HepG2 (cell line): ENCODE measurements around the gene U2SURP. TPM values are rescaled to one million over a fixed set of nuclear protein-coding genes. Genes with fewer than 3 reads are reported as not detected.

Experiments used
- ATAC-seq: fragments of 200-7000 bp; cut with Tn5 transposase; 3 replicates; pipeline ENCODE4 v1.9.1; 2020; ENCODE audit warnings: mild to moderate bottlenecking, moderate library complexity
- BruUV-seq: library from RNA; stranded (reverse); fragments of 400-500 nt; replicated peaks from 2 replicates; lab custom pipeline; 2021; lab: Mats Ljungman, UMichigan
- CTCF ChIA-PET: fragments of 300-600 bp; formaldehyde crosslinking; extraction: SDS; loops from one replicate; lab custom pipeline; 2021; ENCODE audit warnings: low total read pairs, inconsistent platforms, low intra/inter-chr PET ratio; lab: Yijun Ruan, JAX
- POLR2A ChIA-PET: fragments of 350-600 bp; sonication (Branson Sonifier 250); formaldehyde crosslinking; loops from one replicate; lab custom pipeline; 2020; ENCODE audit warnings: antibody characterized with exemption, inconsistent platforms; lab: Yijun Ruan, JAX
- DNase-seq: peaks from one replicate; pipeline ENCODE4 v3.0.0-alpha.2; 2015; ENCODE audit warnings: low spot score
- FAIRE-seq: peaks from 3 replicates; lab custom pipeline; 2011; peaks lifted over from hg19 to GRCh38; lab: Jason Lieb, UNC
- H2AFZ ChIP-seq: one replicate; pipeline ENCODE4 v1.6.1; 2011; ENCODE audit warnings: low read length, inconsistent platforms
- H3K27ac ChIP-seq: fragments of 300-600 bp; 3 replicates; pipeline ENCODE4 v1.8.0; 2011; ENCODE audit warnings: mixed run types, mild to moderate bottlenecking, mixed read lengths, low read length, inconsistent platforms; ENCODE audit not compliant: insufficient read depth; ENCODE audit errors: extremely low read length
- H3K27me3 ChIP-seq, 2 experiments: fragments of 200-600 bp in 1 of 2; 2 replicates in 1 of 2; 3 replicates in 1 of 2; pipeline versions ENCODE4 v1.6.0 to v1.8.0; 2011; ENCODE audit warnings: low read length in 2 of 2, mild to moderate bottlenecking in 2 of 2, moderate library complexity in 2 of 2, inconsistent platforms in 1 of 2; ENCODE audit not compliant: insufficient read depth in 2 of 2, control insufficient read depth in 1 of 2
- H3K36me3 ChIP-seq, 2 experiments: fragments of 200-600 bp in 1 of 2; replicated peaks in 1 of 2; 2 replicates in 1 of 2; 3 replicates in 1 of 2; pipeline versions ENCODE4 v1.5.1 to v1.8.0; 2011; ENCODE audit warnings: low read length in 2 of 2, inconsistent platforms in 1 of 2; ENCODE audit not compliant: insufficient read depth in 2 of 2, control insufficient read depth in 1 of 2
- H3K4me1 ChIP-seq: 2 replicates; pipeline ENCODE4 v1.5.1; 2012; ENCODE audit warnings: low read length, inconsistent platforms; ENCODE audit not compliant: insufficient read depth
- H3K4me2 ChIP-seq: 2 replicates; pipeline ENCODE4 v1.6.0; 2011; ENCODE audit warnings: low read depth, low read length, inconsistent platforms
- H3K4me3 ChIP-seq, 3 experiments: fragments of 200-600 bp in 1 of 3; sonication (generic), shearing (Covaris generic) in 1 of 3; replicated peaks in 1 of 3; 2 replicates each; pipeline ENCODE4 v1.5.1; 2011 to 2016; ENCODE audit warnings: low read length in 3 of 3, inconsistent platforms in 2 of 3, low read depth in 2 of 3, mild to moderate bottlenecking in 2 of 3, control low read depth in 1 of 3, mixed read lengths in 1 of 3; ENCODE audit not compliant: insufficient read depth in 1 of 3
- H3K79me2 ChIP-seq: one replicate; pipeline ENCODE4 v1.6.1; 2011; ENCODE audit warnings: low read length, inconsistent platforms; ENCODE audit not compliant: insufficient read depth
- H3K9ac ChIP-seq: 2 replicates; pipeline ENCODE4 v1.6.0; 2011; ENCODE audit warnings: mild to moderate bottlenecking, low read depth, low read length, inconsistent platforms; ENCODE audit not compliant: insufficient read depth
- H3K9me3 ChIP-seq: 2 replicates; pipeline ENCODE4 v1.5.1; 2012; ENCODE audit warnings: mild to moderate bottlenecking, low read length
- H4K20me1 ChIP-seq: 2 replicates; pipeline ENCODE4 v1.6.0; 2011; ENCODE audit warnings: inconsistent platforms, mild to moderate bottlenecking, low read length, moderate library complexity; ENCODE audit not compliant: insufficient read depth
- ELF3 ChIP-seq: IDR thresholded peaks from 2 replicates; pipeline ENCODE4 v1.6.1; 2016; ENCODE audit warnings: missing genetic modification reagents, missing compliant biosample characterization
- IRX3 ChIP-seq: sonication (generic); formaldehyde crosslinking; IDR thresholded peaks from 2 replicates; pipeline ENCODE4 v1.8.1; 2023; ENCODE audit warnings: mild to moderate bottlenecking, low read depth, missing genetic modification reagents, borderline replicate concordance
- MXI1 ChIP-seq: IDR thresholded peaks from 3 replicates; pipeline ENCODE4 v1.6.1; 2012; ENCODE audit warnings: low read depth, low read length, inconsistent platforms, borderline replicate concordance
- SAP130 ChIP-seq: IDR thresholded peaks from 2 replicates; pipeline ENCODE4 v1.6.1; 2016; ENCODE audit warnings: low read depth
- SNAPC2 ChIP-seq: sonication (generic); formaldehyde crosslinking; IDR thresholded peaks from 2 replicates; pipeline ENCODE4 v1.8.1; 2022; ENCODE audit warnings: mild to moderate bottlenecking, missing genetic modification reagents
- SRF ChIP-seq: IDR thresholded peaks from 2 replicates; pipeline ENCODE4 v1.6.1; 2011; ENCODE audit warnings: mild to moderate bottlenecking, low read depth, low read length, moderate library complexity
- ZBTB3 ChIP-seq: sonication (generic); formaldehyde crosslinking; IDR thresholded peaks from 2 replicates; pipeline ENCODE4 v1.4.0; 2020; ENCODE audit warnings: low read depth, mild to moderate bottlenecking, moderate library complexity, missing genetic modification reagents, borderline replicate concordance
- ZFAT ChIP-seq: sonication (generic); formaldehyde crosslinking; conservative IDR thresholded peaks from 2 replicates; pipeline ENCODE4 v1.8.1; 2023; ENCODE audit warnings: missing genetic modification reagents, inconsistent platforms
- ZKSCAN1 ChIP-seq: fragments of 150-350 bp; IDR thresholded peaks from 2 replicates; pipeline ENCODE4 v1.6.1; 2014; ENCODE audit warnings: low read length
- WGBS: methylation state at CpG from one replicate; pipeline ENCODE4 v1.1.6; 2017; ENCODE audit warnings: low lambda C conversion rate; 5-methylcytosine and 5-hydroxymethylcytosine counted together
- in situ Hi-C: cut with HindIII; loops from 2 replicates; pipeline ENCODE4 v1.10.0; 2017; ENCODE audit warnings: low pct_unique_long_range_greater_than_20kb; ENCODE audit not compliant: extremely low pct_ligation_motif_present
- intact Hi-C: fragments of 100-400 bp; cut with micrococcal nuclease; formaldehyde crosslinking; loops from one replicate; pipeline ENCODE4 v1.10.0; 2022; ENCODE audit not compliant: unreplicated experiment
- polyA plus RNA-seq, 8 experiments: library from polyadenylated mRNA; depleted of rRNA in 3 of 8; stranded (reverse) in 7 of 8; unstranded in 1 of 8; fragments of >200 nt; fragmentation: Illumina TruSeq in 4 of 8; extraction: Trizol in 4 of 8; gene quantifications; 2 replicates each; pipeline versions ENCODE4 v1.2.1 to v1.2.3, GENCODE V29; 2011 to 2016; ENCODE audit warnings: low read depth in 4 of 8, missing spikeins in 1 of 8, mixed read lengths in 1 of 8; ENCODE audit not compliant: insufficient read depth in 1 of 8
- total RNA-seq, 5 experiments: library from RNA; depleted of rRNA; stranded (reverse); fragments of >200 nt; fragmentation: Illumina TruSeq; extraction: Trizol; gene quantifications; 2 replicates each; pipeline ENCODE4 v1.2.3, GENCODE V29; 2016; ENCODE audit warnings: low read depth in 1 of 5
- TF ChIP-seq, protein P1 (sequence below): sonication (generic); formaldehyde crosslinking; IDR thresholded peaks from 2 replicates; pipeline ENCODE4 v1.4.0; 2020; ENCODE audit warnings: missing genetic modification reagents, borderline replicate concordance
- TF ChIP-seq, protein P2 (sequence below): fragments of 450-650 bp; IDR thresholded peaks from 2 replicates; pipeline ENCODE4 v1.6.1; 2016
- TF ChIP-seq, protein P3 (sequence below): sonication (generic); formaldehyde crosslinking; IDR thresholded peaks from 2 replicates; pipeline ENCODE4 v1.4.0; 2020; ENCODE audit warnings: missing genetic modification reagents
- TF ChIP-seq, protein P4 (sequence below): sonication (generic); IDR thresholded peaks from 2 replicates; pipeline ENCODE4 v1.6.1; 2016; ENCODE audit warnings: low read depth, borderline replicate concordance

The U2SURP gene
- total and polyA plus RNA-seq, 2 of the 13 experiments (the other 11 are each of a cell fraction or from before 2014, with no cell fraction given) = 55.9 to 173 TPM

- TF ChIP-seq, protein P1, sequence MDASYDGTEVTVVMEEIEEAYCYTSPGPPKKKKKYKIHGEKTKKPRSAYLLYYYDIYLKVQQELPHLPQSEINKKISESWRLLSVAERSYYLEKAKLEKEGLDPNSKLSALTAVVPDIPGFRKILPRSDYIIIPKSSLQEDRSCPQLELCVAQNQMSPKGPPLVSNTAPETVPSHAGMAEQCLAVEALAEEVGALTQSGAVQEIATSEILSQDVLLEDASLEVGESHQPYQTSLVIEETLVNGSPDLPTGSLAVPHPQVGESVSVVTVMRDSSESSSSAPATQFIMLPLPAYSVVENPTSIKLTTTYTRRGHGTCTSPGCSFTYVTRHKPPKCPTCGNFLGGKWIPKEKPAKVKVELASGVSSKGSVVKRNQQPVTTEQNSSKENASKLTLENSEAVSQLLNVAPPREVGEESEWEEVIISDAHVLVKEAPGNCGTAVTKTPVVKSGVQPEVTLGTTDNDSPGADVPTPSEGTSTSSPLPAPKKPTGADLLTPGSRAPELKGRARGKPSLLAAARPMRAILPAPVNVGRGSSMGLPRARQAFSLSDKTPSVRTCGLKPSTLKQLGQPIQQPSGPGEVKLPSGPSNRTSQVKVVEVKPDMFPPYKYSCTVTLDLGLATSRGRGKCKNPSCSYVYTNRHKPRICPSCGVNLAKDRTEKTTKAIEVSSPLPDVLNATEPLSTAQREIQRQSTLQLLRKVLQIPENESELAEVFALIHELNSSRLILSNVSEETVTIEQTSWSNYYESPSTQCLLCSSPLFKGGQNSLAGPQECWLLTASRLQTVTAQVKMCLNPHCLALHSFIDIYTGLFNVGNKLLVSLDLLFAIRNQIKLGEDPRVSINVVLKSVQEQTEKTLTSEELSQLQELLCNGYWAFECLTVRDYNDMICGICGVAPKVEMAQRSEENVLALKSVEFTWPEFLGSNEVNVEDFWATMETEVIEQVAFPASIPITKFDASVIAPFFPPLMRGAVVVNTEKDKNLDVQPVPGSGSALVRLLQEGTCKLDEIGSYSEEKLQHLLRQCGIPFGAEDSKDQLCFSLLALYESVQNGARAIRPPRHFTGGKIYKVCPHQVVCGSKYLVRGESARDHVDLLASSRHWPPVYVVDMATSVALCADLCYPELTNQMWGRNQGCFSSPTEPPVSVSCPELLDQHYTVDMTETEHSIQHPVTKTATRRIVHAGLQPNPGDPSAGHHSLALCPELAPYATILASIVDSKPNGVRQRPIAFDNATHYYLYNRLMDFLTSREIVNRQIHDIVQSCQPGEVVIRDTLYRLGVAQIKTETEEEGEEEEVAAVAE = no peak
- TF ChIP-seq, all 625 proteins: peak for 10
These were observed 369 bp upstream of the U2SURP start (continued) for GRCh38 chr3:143001034-143001368.

DNA sequence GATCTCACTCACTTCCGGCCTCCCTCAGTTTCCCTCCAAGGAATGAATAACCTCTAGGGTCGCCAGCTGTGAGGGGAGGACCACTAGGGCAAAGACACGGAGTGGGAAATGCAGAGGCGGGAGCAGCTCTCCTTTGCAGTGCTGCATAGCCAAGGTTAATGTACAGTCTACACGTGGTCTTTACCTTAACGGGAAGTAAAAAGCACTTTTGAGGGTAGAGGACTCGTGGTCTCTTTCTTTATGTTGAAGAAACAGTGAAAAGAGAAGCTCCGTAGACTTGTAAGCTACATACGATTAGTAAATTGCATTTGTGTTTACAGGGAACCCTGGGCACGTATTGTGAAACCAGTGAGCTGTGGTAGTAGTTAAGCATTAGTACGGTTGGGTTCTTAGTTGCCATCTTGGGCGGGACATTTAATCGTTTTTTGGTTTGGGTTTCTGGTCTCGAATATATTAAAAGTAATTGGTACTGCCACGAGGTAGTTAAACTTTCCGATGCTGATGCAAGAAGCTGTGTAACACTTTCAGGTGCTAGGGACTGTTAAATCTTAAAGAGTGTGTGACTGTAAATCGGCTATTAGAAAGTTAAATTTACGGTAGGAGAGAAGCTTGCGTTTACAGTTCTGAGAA is 828 bp downstream of the U2SURP start:
- ChIA-PET POLR2A (interaction anchor here (0.6 to 2.6 kb wide), 14 partner anchors 12 to 935 kb away, joined by 3 to 17 read pairs (median 6); partner anchors contain the start of genes ATR and TRPC1), CTCF (no interaction called here)
- H2AFZ ChIP-seq = no peak overlapping the region
- peak overlapping the region; percentile 83 to 92 (median 90) for H3K4me3 ChIP-seq
- intact Hi-C loops = loop anchor here (5.0 kb wide), 1 partner anchor 280 kb away; the partner anchor contains the start of gene TRPC1
- peak overlapping the region; percentile 89 for H3K27ac ChIP-seq
- no peaks in the 10 kb centered on the region; a peak in 1 of 5 replicates for H3K27me3 ChIP-seq
- H3K4me2 ChIP-seq = peak overlapping the region; percentile 69
- peak overlapping the region; percentile 94 for H3K9ac ChIP-seq
- peaks cover 63% of the 10 kb centered on the region for H3K4me1 ChIP-seq
- FAIRE-seq = no peak
- ATAC-seq = peak; percentile 68
- in situ Hi-C loops = no loop called here
- peaks cover 45% of the 10 kb centered on the region for H4K20me1 ChIP-seq
- no peaks in the 10 kb centered on the region for H3K36me3 ChIP-seq
- peaks cover 67% of the 10 kb centered on the region for H3K79me2 ChIP-seq
- H3K9me3 ChIP-seq = no peaks in the 10 kb centered on the region
- peak; percentile 47 for DNase-seq
- BruUV-seq = no TSS peak
- 1% methylated on average over 19 of the region's 19 CpGs for WGBS
- TF ChIP-seq SAP130 (CRISPR knock-in tag) = peak; percentile 68
- TF ChIP-seq, protein P2, sequence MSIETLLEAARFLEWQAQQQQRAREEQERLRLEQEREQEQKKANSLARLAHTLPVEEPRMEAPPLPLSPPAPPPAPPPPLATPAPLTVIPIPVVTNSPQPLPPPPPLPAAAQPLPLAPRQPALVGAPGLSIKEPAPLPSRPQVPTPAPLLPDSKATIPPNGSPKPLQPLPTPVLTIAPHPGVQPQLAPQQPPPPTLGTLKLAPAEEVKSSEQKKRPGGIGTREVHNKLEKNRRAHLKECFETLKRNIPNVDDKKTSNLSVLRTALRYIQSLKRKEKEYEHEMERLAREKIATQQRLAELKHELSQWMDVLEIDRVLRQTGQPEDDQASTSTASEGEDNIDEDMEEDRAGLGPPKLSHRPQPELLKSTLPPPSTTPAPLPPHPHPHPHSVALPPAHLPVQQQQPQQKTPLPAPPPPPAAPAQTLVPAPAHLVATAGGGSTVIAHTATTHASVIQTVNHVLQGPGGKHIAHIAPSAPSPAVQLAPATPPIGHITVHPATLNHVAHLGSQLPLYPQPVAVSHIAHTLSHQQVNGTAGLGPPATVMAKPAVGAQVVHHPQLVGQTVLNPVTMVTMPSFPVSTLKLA = peak; percentile 81
- TF ChIP-seq MXI1 = peak; percentile 62; the same call in 1 of the 3 replicates
- TF ChIP-seq, protein P3, sequence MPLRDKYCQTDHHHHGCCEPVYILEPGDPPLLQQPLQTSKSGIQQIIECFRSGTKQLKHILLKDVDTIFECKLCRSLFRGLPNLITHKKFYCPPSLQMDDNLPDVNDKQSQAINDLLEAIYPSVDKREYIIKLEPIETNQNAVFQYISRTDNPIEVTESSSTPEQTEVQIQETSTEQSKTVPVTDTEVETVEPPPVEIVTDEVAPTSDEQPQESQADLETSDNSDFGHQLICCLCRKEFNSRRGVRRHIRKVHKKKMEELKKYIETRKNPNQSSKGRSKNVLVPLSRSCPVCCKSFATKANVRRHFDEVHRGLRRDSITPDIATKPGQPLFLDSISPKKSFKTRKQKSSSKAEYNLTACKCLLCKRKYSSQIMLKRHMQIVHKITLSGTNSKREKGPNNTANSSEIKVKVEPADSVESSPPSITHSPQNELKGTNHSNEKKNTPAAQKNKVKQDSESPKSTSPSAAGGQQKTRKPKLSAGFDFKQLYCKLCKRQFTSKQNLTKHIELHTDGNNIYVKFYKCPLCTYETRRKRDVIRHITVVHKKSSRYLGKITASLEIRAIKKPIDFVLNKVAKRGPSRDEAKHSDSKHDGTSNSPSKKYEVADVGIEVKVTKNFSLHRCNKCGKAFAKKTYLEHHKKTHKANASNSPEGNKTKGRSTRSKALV = no peak
- TF ChIP-seq ELF3 = 0 out of 2 replicates have a peak, but pooled peaks have one; percentile 18
- 0 out of 2 replicates have a peak, but pooled peaks have one; percentile 35 for TF ChIP-seq ZBTB3
- no peak for TF ChIP-seq SNAPC2 (CRISPR knock-in tag)
- TF ChIP-seq SRF = 0 out of 2 replicates have a peak, but pooled peaks have one; percentile 28
- TF ChIP-seq, protein P4, sequence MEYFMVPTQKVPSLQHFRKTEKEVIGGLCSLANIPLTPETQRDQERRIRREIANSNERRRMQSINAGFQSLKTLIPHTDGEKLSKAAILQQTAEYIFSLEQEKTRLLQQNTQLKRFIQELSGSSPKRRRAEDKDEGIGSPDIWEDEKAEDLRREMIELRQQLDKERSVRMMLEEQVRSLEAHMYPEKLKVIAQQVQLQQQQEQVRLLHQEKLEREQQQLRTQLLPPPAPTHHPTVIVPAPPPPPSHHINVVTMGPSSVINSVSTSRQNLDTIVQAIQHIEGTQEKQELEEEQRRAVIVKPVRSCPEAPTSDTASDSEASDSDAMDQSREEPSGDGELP = no peak
- no peak for TF ChIP-seq ZKSCAN1
- 0 out of 2 replicates have a peak, but pooled peaks have one; percentile 19 for TF ChIP-seq ZFAT (CRISPR knock-in tag)
- no peak for TF ChIP-seq IRX3 (CRISPR knock-in tag)
